Measurements from ENCODE around the gene SERPINA6.
"Not testable (repeated sequence)": the region's sequence is repeated elsewhere in the genome, so short reads cannot be mapped to it uniquely, and the experiment has no call there.

Gene SERPINA6

DNA sequence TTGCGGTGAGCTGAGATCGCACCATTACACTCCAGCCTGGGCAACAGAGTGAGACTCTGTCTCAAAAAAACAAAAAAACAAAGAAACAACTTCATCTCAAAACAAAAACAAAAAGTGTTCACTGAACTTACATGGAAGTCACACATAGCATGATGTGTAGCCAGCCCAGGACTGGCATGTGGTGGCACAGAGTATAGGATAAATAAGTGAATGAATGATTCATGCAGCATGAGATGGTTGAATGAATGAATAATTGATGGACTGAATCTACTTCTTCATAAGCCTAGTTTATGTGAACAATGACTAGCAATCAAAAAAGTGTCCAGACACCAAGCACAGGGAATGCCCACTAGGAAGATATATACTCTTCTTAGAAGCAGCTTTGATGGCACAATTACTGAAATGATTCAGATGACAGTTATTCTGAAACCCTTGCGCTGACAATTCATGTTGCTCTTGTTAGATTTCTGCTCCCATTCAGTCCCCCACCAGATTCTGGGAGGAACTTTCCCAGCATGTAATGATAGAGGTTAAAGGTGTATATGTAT is 31.6 kb upstream of the SERPINA6 start:
- no peak overlapping the region for H3K27ac ChIP-seq
- TF ChIP-seq ZFX (IDR thresholded peaks at IDR 0.05; ENCODE audit: borderline replicate concordance), result no peak
- TF ChIP-seq, protein P1, sequence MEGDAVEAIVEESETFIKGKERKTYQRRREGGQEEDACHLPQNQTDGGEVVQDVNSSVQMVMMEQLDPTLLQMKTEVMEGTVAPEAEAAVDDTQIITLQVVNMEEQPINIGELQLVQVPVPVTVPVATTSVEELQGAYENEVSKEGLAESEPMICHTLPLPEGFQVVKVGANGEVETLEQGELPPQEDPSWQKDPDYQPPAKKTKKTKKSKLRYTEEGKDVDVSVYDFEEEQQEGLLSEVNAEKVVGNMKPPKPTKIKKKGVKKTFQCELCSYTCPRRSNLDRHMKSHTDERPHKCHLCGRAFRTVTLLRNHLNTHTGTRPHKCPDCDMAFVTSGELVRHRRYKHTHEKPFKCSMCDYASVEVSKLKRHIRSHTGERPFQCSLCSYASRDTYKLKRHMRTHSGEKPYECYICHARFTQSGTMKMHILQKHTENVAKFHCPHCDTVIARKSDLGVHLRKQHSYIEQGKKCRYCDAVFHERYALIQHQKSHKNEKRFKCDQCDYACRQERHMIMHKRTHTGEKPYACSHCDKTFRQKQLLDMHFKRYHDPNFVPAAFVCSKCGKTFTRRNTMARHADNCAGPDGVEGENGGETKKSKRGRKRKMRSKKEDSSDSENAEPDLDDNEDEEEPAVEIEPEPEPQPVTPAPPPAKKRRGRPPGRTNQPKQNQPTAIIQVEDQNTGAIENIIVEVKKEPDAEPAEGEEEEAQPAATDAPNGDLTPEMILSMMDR (IDR thresholded peaks at IDR 0.05), result no peak

DNA sequence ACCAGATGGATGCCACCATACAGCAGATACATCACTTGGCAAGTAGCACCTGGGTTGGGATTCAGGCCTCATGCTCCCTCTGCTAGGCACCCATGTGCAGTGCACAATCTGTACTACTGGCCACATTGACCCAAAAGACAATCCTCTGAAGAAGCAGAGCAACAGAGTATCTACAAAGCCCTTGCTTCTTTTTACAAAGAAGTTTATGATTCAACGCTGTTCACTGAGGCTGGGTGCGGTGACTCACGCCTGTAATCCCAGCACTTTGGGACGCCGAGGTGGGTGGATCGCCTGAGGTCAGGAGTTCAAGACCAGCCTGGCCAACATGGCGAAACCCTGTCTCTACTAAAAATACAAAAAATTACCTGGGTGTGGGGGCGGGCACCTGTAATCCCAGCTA is 31.1 kb upstream of the SERPINA6 start:
- not testable (repeated sequence) for H3K27ac ChIP-seq

DNA sequence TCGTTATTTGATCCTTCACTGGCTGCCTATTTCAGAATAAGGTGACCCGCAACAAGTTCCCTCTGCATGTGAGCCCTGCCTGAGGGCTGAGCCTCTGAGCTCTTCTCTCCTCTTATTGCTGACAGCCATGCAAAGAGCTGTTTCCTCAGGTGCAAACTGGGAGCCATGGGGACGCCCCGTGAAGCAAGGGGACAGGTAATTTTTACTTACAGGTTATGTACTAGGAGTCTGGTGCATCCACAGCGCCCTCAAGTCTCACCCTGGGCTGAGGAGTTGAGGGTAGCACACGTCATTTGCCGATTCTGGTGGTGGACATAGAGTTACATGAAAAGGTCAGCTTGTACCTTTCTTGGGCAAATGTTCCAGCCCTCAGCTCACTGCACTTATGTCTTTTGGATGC is 26.1 kb upstream of the SERPINA6 start:
- H3K27ac ChIP-seq, result no peak overlapping the region
- TF ChIP-seq, protein P1 (IDR thresholded peaks at IDR 0.05), result no peak
- TF ChIP-seq ZFX (IDR thresholded peaks at IDR 0.05; ENCODE audit: borderline replicate concordance), result no peak

DNA sequence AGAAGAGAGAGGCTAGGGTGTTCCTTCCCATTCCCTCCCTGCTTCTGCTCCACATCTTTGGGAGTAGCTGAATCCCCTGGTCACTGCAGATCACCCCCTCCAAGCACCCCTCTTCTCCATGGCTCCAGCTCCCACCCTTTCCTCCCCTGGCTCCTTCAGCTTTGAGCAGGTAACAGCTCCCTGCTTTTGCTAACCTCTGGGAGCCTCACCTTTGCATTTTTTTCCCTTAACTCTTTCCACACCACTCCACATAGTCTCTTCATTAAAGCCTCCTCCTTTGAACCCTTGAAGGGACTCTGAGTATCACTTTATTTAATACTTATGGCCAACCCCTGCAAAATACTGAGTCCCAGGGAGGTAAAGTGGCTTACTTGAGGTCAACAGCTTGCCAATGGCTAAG is 25.7 kb upstream of the SERPINA6 start:
- H3K27ac ChIP-seq, result no peak overlapping the region
- TF ChIP-seq ZFX (IDR thresholded peaks at IDR 0.05; ENCODE audit: borderline replicate concordance), result no peak
- TF ChIP-seq, protein P1 (IDR thresholded peaks at IDR 0.05), result no peak

DNA sequence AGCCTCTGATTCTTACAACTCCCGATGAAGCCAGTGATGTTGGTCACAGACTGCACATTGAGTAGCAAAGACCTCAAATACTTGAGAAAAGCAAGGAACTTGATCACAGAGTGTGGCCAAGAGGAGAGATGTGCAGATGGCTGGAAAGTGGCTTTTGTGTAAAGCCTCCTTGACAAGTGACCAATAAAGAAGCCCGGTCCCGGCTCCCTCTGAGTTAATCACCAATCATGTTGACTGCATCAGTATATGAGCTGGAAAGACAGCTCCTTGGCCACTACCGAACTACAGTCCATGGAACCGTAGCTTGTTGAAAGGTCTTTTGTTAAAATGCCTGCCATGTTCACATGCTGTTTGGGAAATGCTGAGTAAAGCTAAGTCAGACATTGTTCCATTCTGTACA is 23.7 kb upstream of the SERPINA6 start:
- H3K27ac ChIP-seq, result no peak overlapping the region
- TF ChIP-seq ZFX (IDR thresholded peaks at IDR 0.05; ENCODE audit: borderline replicate concordance), result no peak
- TF ChIP-seq, protein P1 (IDR thresholded peaks at IDR 0.05), result no peak

DNA sequence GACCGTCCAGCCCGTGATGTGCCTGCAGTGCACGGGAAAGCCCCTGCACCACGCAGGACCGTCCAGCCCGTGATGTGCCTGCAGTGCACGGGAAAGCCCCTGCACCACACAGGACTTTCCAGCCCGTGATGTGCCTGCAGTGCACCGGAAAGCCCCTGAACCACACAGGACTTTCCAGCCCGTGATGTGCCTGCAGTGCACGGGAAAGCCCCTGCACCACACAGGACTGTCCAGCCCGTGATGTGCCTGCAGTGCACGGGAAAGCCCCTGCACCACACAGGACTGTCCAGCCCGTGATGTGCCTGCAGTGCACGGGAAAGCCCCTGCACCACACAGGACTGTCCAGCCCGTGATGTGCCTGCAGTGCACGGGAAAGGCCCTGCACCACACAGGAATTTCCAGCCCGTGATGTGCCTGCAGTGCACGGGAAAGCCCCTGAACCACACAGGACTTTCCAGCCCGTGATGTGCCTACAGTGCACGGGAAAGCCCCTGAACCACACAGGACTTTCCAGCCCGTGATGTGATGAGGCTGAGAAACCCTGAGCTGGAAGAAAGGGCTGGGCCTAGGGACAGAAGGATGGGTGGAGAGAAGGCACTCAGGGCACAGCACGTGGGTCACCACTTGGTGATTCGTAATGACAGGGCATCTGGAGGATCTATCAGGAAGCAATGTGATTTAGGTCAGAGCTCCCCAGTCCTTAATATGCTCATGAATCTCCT is 23.1 kb upstream of the SERPINA6 start:
- H3K27ac ChIP-seq, result not testable (repeated sequence)

DNA sequence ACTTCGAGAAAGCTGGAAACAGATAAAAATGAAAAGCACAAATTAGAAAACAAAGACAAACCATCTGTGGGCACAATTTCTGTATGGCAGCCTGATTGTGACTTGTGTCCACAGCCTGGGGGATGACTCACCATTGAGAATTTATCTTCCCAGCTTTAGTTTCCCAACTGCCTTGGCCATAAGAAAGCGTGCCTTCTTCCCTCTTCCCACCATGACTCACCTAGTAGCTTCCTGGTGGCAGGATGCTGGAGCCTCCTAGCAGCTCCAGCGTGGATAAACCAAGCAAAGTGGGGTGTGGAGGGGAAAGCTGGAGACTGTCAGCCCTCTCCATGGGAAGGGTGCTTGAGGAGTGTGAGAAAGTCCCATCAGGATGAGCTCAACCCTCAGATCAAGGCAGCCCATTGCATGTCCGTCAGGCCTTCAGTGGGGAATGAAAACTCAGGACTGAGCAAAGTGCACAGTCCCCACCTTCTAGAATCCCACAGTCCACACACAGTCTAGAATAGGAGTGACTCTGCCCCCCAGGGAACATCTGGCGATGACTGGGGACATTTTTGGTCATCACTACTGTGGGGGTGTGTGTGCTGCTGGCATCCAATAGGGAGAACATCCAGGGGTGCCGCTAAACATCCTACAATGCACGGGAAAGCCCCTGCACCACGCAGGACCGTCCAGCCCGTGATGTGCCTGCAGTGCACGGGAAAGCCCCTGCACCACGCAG is 22.4 kb upstream of the SERPINA6 start:
- H3K27ac ChIP-seq, result no peak overlapping the region
- TF ChIP-seq, protein P1 (IDR thresholded peaks at IDR 0.05), result no peak
- no peak for TF ChIP-seq ZFX (IDR thresholded peaks at IDR 0.05; ENCODE audit: borderline replicate concordance)

DNA sequence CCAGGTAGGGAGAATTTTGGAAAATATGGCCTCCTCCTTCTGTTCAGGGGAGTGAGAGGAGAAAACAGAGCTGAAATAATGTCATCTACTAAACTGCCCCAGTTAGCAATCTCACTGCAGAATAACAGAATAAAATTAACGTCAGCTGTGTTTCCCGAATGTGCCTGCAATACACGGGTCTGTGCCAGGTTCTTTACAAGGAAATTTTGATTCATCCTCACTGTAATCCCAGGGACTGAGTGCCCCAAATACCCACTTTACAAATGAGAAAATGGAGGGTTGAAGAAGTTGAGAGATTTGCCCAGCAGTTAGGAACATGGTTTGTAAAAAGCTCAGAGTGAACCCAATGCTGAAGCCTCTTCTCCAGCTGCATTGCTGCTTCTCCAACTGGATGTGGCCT is 21.3 kb upstream of the SERPINA6 start:
- TF ChIP-seq ZFX (IDR thresholded peaks at IDR 0.05; ENCODE audit: borderline replicate concordance), result no peak
- TF ChIP-seq, protein P1 (IDR thresholded peaks at IDR 0.05), result no peak
- H3K27ac ChIP-seq, result no peak overlapping the region

Data from 22Rv1 (cell line).